ENCODE data around the gene EGR2. TPM values are rescaled to one million over a fixed set of nuclear protein-coding genes. Genes with fewer than 3 reads are reported as not detected.

EGR2 gene
- total RNA-seq, 2 donors from 2014 or later: 4.2 to 5.9 TPM

GRCh38 chr10:62850646-62851045 lies 34.5 kb upstream of the EGR2 start:
- Histone ChIP-seq H3K27ac (no peak overlapping the region), H3K27me3 (no peaks in the 10 kb centered on the region), H3K9me3 (peaks cover 0 to 5% (median 0%) of the 10 kb centered on the region in 3 donors), H3K4me1 (no peaks in the 10 kb centered on the region), H3K4me3 (no peak overlapping the region), H3K36me3 (replicated peaks in 1 of 2; ENCODE audit: insufficient read depth in 1 of 2, low read depth in 2 of 2) (no peaks in the 10 kb centered on the region)
- intact Hi-C loops (cut with DNase I): no loop called here
- TF ChIP-seq CTCF (IDR thresholded peaks at IDR 0.05): no peak
- TF ChIP-seq POLR2A (IDR thresholded peaks at IDR 0.05): no peak
- DNase-seq (no peak), ATAC-seq (no peak)
- WGBS, 2 donors: 47 to 65% methylated on average over 3 of the region's 3 CpGs

GRCh38 chr10:62847433-62847832 lies 31.3 kb upstream of the EGR2 start:
- Histone ChIP-seq H3K9me3 (peaks cover 0 to 5% (median 0%) of the 10 kb centered on the region in 3 donors), H3K36me3 (replicated peaks in 1 of 2; ENCODE audit: insufficient read depth in 1 of 2, low read depth in 2 of 2) (no peaks in the 10 kb centered on the region), H3K27me3 (no peaks in the 10 kb centered on the region), H3K4me1 (no peaks in the 10 kb centered on the region), H3K4me3 (no peak overlapping the region), H3K27ac (no peak overlapping the region)
- intact Hi-C loops (cut with DNase I): no loop called here
- TF ChIP-seq POLR2A (IDR thresholded peaks at IDR 0.05) (no peak), CTCF (IDR thresholded peaks at IDR 0.05) (no peak)
- no peak for ATAC-seq
- no peak for DNase-seq

- Histone ChIP-seq H3K27ac (no peak overlapping the region), H3K4me1 (no peaks in the 10 kb centered on the region), H3K9me3 (peaks cover 0 to 5% (median 0%) of the 10 kb centered on the region in 3 donors), H3K4me3 (no peak overlapping the region), H3K27me3 (no peaks in the 10 kb centered on the region), H3K36me3 (replicated peaks in 1 of 2; ENCODE audit: insufficient read depth in 1 of 2, low read depth in 2 of 2) (no peaks in the 10 kb centered on the region)
- intact Hi-C loops (cut with DNase I): no loop called here
- DNase-seq (no peak), ATAC-seq (no peak)
- WGBS, 2 donors: 59 to 60% methylated on average over 7 of the region's 7 CpGs
- TF ChIP-seq POLR2A (IDR thresholded peaks at IDR 0.05) (no peak), CTCF (IDR thresholded peaks at IDR 0.05) (no peak)
These were observed 28.3 kb upstream of the EGR2 start for GRCh38 chr10:62844280-62845011.

- no peaks in the 10 kb centered on the region for H3K27me3 ChIP-seq
These were observed 27.4 kb upstream of the EGR2 start for GRCh38 chr10:62843600-62843999.

More at GRCh38 chr10:62843600-62843999, 27.4 kb upstream of the EGR2 start:
- DNase-seq (no peak), ATAC-seq (no peak)
- intact Hi-C loops (cut with DNase I): no loop called here
- Histone ChIP-seq H3K4me3 (no peak overlapping the region), H3K9me3 (peaks cover 0 to 5% (median 0%) of the 10 kb centered on the region in 3 donors), H3K27ac (no peak overlapping the region), H3K4me1 (no peaks in the 10 kb centered on the region), H3K36me3 (replicated peaks in 1 of 2; ENCODE audit: insufficient read depth in 1 of 2, low read depth in 2 of 2) (no peaks in the 10 kb centered on the region)
- no peak for TF ChIP-seq CTCF (IDR thresholded peaks at IDR 0.05)
- no peak for TF ChIP-seq POLR2A (IDR thresholded peaks at IDR 0.05)
- 49 to 70% methylated on average over 3 of the region's 3 CpGs for WGBS, 2 donors
